GM12865 (cell line): ENCODE data around the gene SURF6.

Source experiments
- DNase-seq: peaks from one replicate; pipeline ENCODE4 v3.0.0; 2010; ENCODE audit warnings: low read depth
- H3K4me3 ChIP-seq: 2 replicates; pipeline ENCODE4 v1.5.1; 2011; ENCODE audit warnings: mild to moderate bottlenecking, low read depth, low read length, control low read depth
- TF ChIP-seq, protein P1 (sequence below): IDR thresholded peaks from 2 replicates; pipeline ENCODE4 v1.5.1; 2011; ENCODE audit warnings: low read length, control low read depth, low read depth, inconsistent platforms; ENCODE audit not compliant: insufficient read depth; ENCODE audit errors: missing control alignments

SURF6 gene

DNA sequence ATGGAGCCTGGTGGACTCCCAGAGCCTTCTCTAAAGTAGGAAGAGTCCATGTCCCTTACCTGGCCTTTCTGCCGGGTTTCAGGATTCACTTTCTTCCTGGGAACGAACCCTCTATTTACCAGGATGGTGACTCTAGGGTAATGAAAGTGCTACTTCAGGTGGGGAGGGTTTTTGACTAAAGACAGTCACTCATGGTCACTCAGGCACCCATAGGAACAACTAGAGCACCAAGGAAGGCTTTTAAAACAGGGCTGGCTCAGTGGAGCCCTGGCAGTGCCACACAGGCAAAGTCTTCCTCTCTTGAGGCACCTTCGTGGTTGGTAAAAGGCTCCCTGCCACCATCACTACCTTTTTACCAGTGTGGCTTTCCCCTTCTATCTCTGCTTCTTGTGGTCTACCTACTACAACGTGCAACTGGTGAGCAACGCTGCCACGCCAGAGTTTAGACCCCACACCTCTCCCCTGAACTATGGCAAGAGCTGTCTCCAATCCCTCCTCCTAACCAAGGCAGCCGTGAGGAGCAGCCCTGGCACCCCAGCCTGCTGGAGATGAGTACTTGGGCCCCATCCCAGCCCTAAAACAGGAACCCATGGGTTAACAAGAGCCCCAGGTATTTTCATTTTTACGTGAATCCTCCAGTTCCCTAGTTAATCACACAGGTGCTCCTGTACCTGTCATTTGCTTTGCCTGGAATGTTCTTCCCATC, 16.8 kb upstream of the SURF6 start:
- H3K4me3 ChIP-seq = no peak overlapping the region
- DNase-seq = peak; percentile 40
- TF ChIP-seq, protein P1, sequence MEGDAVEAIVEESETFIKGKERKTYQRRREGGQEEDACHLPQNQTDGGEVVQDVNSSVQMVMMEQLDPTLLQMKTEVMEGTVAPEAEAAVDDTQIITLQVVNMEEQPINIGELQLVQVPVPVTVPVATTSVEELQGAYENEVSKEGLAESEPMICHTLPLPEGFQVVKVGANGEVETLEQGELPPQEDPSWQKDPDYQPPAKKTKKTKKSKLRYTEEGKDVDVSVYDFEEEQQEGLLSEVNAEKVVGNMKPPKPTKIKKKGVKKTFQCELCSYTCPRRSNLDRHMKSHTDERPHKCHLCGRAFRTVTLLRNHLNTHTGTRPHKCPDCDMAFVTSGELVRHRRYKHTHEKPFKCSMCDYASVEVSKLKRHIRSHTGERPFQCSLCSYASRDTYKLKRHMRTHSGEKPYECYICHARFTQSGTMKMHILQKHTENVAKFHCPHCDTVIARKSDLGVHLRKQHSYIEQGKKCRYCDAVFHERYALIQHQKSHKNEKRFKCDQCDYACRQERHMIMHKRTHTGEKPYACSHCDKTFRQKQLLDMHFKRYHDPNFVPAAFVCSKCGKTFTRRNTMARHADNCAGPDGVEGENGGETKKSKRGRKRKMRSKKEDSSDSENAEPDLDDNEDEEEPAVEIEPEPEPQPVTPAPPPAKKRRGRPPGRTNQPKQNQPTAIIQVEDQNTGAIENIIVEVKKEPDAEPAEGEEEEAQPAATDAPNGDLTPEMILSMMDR = no peak

- H3K4me3 ChIP-seq = no peak overlapping the region
- DNase-seq = peak; percentile 83
- TF ChIP-seq, protein P1 = peak; percentile 69
These were observed 16.1 kb upstream of the SURF6 start for GRCh38 chr9:133351908-133352634.

- TF ChIP-seq, protein P1 = no peak
These were observed 15.5 kb upstream of the SURF6 start for GRCh38 chr9:133351526-133351907.

GRCh38 chr9:133349965-133350616, 14.1 kb upstream of the SURF6 start:
- H3K4me3 ChIP-seq = peak overlapping the region; percentile 92
- DNase-seq = no peak
- TF ChIP-seq, protein P1 = no peak

More at GRCh38 chr9:133351526-133351907, 15.5 kb upstream of the SURF6 start:
- no peak for DNase-seq
- H3K4me3 ChIP-seq = no peak overlapping the region

DNA sequence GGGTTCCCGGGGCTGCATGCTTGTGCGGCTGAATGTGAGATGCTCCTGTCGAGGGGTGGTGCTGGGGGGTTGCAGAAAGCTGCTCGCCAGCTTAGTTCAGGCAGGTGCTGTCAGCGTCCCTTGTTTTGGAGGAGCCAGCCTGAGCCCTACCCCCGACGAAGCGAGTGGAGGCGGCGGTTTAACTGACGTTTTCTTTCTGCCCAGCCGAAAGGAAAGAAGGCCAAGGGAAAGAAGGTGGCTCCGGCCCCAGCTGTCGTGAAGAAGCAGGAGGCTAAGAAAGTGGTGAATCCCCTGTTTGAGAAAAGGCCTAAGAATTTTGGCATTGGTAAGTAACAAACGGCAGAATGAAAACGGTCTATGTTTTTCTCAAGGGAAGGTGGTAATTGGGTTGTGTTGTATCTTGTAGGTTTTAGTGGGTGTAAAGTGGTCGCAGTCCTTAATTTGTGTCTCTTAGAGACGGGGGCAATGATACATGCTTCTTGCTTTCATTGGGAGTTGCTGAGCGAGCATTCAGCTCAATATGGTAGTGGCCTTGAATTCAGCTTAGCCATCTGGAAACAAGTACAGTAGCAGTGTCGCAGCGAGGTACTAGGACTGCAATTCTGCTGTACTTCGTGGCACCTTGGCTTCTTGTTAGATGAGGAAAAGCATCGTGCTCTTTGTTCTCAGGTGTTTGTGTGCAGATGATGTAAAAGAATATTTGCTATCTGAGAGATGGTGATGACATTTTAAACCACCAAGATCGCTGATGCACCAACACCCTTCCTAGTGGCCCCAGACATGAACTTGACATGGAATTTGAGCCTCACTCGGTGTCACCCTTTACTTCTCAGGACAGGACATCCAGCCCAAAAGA, 13.0 kb upstream of the SURF6 start:
- no peak for DNase-seq
- TF ChIP-seq, protein P1 = no peak

GRCh38 chr9:133347985-133348717, 12.2 kb upstream of the SURF6 start, which contains the start of the genes MED22 and RPL7A:
MED22 (minus strand) TSS chr9:133348131; CDS start chr9:133346662, 1,469 bp downstream.
RPL7A (plus strand) TSS chr9:133348218; CDS start chr9:133348244, 26 bp downstream.
- peak within 1 kb of the TSS; percentile 92 for H3K4me3 ChIP-seq
- DNase-seq = peak; percentile 97
- TF ChIP-seq, protein P1 = no peak

More for the DNA sequence above, 13.0 kb upstream of the SURF6 start:
- peak overlapping the region; percentile 92 for H3K4me3 ChIP-seq
